ENCODE data around the gene PSMC3IP.
"Not testable (repeated sequence)": the region's sequence is repeated elsewhere in the genome, so short reads cannot be mapped to it uniquely, and the experiment has no call there.

The PSMC3IP gene, protein sequence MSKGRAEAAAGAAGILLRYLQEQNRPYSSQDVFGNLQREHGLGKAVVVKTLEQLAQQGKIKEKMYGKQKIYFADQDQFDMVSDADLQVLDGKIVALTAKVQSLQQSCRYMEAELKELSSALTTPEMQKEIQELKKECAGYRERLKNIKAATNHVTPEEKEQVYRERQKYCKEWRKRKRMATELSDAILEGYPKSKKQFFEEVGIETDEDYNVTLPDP

DNA sequence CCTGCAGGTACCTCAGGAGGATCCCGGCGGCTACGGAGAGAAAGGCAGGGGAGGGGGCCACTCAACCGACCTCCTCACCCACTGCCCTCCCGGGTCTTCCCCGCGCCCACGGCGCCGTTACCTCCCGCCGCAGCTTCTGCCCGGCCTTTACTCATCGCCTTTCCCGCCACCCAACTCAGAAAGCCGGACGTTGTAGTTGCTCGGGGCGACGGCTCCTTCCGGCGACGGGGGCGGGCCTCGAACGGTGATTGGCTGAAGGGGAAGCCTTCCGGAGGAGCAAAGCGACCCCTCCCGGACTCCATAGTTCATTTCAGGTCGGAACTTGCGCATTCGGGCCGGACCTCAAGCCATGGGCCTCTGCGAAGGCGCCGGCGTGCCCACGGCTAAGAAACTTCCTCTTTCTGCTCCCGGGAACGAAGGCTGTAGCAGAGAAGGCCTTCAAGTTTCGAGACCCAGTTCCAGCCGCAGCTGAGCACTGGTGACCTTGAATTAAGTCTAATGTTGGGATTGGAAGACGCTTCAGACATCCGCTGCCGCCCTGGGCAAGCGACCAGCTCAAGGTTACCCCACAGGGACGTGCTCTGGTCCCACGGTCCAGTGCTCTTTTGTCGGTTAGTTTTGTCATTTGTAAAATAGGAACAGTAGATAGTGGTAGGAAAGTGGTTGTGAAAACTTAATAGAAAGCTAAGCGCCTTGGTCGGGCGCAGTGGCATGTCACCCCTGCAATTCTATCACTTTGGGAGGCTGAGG lies at the start of gene PSMC3IP:
PSMC3IP (minus strand) TSS at position 198 of the 750 bp plus-strand sequence; CDS start at position 155, 43 bp downstream.
- DNase-seq = peak; percentile 93

DNA sequence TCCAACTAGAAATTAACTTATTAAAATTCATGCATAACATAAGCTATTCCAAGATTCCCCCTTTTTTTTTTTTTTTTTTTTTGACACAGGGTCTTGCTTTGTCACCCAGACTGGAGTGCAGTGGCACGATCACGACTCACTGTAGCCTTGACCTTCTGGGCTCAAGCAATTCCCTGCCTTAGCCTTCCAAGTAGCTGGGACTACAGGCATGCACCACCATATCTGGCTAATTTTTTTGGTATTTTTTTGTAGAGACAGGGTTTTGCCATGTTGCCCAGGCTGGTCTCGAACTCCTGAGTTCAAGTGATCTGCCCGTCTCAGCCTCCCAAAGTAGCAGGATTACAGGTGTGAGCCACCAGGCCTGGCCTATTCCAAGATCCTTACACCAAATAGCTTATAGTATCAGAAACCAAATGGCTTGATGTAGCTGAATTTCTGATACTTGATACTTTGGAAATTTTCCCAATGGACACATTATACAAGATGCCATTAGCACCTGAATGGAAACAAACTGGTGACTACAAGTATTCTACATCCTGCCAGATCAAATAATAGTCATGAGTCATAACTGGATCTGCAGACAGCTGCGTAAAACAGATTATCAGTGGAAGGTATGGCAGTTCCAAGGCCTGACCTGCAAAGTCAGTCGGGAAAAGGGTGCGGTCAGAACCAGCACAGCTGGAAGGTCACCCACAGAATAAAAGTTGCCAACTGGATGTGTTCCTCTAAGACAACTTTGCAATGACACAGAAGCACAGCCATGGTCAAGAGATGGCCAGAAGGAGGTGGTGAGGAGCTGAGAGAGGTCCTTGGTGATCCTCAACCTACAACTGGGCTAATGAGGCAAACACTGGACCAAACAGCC lies 46.4 kb upstream of the PSMC3IP start:
- no peak for DNase-seq

- no peak for DNase-seq
Measured at GRCh38 chr17:42623271-42623670, 45.7 kb upstream of the PSMC3IP start.

GRCh38 chr17:42621987-42622386 lies 44.5 kb upstream of the PSMC3IP start:
- not testable (repeated sequence) for DNase-seq

DNA sequence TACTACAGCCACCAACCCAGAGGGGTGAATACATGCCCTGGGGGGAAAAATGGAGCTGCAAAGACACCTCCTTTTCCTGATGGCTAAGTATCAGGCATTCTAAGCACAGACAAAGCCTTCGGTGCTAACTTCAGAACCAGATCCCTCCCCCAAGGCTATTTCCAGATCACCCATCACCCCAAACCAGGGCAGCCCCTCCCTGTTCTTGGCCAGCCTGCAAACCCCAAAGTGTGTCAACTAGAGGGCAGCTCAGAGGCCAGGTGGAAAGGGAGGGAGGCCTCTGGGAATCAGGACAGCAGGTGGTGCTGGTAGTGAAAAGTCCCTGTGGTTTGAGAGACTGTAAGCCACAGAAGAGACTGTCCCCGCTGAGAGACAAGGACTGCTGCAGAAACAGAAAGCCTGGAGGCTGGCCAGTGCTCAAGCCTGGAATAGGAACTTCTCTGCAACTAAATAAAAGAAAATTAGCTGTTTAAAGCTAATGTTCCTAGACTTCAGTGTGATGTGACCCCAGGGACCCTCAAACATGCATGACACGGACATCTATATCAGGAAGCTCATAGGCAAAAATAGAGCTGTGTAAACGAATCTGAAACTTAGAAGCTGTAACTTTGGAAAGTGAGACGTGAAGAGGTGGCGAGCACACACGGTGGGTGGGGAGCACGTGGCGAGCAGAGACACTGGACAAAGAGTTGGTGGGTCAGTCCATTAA lies 41.1 kb upstream of the PSMC3IP start:
- DNase-seq = no peak

DNA sequence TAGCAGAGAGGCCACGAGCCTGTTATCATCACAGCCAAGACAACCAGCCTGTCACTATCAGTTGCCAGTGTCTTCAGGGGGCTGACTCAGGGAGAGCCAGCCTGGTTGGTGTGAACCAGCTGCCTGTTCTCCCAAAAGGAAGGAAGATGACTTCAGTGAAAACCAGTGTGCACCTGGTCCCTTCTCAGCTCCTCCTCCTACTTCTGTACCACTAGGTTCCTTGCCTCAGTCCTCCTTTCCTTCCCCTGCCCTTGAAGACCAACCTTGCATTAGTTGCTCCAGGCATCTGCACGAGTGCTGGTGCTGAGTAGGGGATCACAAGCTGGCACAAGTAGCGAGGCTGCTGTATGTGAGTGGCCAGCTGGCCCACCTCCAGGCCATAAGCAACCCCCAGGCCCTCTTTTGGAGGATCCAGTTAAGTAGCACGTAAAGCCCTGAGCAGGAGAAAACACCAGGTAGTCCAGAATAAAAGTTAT lies 40.5 kb upstream of the PSMC3IP start:
- DNase-seq = no peak

- DNase-seq = no peak
Measured at GRCh38 chr17:42613699-42614295, 36.3 kb upstream of the PSMC3IP start.

- DNase-seq = no peak
Measured at GRCh38 chr17:42612013-42612412, 34.5 kb upstream of the PSMC3IP start.

- peak; percentile 43 for DNase-seq
Measured at GRCh38 chr17:42609814-42610801, 32.6 kb upstream of the PSMC3IP start.

DNA sequence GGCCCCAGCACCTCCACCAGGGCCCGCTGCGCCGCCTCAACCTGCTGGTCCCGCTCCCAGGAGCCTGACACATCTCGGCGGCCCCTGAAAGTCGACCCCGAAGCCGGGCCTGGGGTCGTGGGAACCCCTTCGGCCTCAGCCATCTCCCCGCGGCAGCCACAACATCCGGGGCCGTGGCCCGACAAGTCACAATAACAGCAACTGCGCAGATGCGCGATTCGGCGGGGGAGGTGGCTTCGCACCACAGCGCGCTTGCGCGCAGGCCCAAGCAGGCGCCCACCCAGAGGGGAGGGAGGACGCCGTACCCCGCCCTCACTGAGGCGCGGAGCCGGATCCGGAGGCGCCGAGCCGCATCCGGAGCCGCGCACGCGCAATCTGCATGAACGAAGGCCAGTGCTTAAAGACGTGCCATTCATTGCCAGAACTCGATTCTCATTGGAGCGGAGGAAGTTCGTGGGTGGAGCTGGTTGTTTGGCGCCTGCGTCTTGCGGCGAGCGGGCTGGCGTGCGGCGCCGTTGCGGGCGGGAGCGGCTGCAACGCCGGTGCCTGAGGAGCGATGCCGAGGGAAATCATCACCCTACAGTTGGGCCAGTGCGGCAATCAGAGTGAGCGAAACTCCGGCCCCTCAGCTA lies 31.8 kb upstream of the PSMC3IP start, which contains the start of the genes RETREG3 and TUBG1:
RETREG3 (minus strand) TSS at position 193 of the 632 bp plus-strand sequence; CDS start at position 143, 50 bp downstream.
TUBG1 (plus strand) TSS at position 502 of the 632 bp plus-strand sequence; CDS start at position 557, 55 bp downstream.
- peak; percentile 99 for DNase-seq

DNA sequence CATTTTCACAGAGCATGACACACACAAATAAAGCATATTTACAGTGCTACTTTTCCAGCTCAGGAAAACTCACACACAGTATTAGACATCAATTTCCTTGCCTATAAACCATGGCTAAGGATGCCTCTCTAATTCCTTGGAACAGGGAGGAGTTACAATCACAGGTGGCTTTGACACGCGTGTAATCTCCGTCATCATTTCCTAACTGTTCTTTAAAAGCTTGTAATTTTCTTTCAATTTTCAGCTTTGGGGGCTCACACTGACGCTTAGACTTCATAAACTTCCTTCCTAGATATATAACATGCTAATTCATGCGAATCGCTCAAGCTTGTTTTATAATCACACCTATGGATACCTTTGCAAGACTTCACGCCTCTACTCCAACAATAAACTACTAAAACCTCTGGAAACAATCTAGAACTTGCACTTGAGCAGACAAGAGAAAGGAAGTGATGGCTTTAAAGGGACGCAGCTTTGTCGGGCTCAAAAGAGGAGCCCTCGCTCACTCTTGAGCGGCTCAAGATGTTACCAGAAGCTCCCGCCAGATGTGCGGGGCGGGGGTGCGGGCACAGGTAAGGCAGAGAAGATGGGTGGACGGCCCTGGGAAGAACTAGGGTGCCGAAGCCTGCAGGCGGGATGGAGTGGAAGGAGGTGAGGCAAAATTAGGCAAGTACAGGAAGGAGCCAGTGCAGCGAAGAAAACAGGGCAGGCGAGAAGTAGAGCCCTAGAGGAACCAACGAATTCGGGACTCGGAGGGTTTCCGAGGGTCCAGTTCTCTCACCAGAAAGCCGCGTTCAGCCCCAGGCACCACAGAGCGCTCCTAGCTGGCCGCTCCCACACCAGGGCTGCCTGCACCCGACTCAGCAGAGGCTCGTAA lies 31.0 kb upstream of the PSMC3IP start:
- no peak for DNase-seq

DNA sequence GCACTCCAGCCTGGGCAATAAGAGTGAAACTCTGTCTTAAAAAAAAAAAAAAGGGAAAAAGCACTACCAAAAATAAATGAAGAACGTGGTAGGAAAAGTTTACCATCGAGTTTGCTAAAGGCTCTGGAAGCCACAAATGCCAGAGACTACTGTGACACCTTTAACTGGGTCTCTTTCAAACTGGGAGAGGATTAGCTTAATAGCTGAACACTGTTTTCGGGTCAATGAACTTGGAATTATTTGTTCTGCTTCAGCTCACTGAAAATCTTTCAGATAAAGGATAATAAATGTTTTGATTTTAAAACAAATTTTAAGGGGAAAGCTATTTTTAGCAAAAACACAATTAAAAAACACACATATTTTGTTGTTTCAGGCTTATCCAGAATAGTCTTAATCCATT lies 30.2 kb upstream of the PSMC3IP start:
- DNase-seq = no peak

DNA sequence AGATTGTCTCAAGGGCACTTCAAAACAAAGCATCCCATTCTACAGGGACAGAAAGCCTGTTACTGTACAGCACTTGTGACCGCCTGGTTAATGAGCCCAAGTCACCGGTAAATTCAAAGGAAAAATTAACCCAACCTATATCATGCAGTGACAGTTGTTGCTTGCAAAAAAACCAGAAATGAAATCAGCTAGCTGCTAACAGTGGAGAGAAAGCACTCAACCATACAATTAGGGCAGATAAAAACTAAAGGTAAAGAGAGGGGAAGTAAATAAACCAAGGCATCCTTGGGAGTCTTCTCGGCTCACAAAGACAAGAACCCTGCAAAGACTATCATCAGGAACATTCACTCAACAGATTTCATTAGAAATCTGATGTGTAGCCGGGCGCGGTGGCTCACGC lies 25.8 kb upstream of the PSMC3IP start:
- no peak for DNase-seq

- DNase-seq = no peak
Measured at GRCh38 chr17:42598905-42599304, 21.4 kb upstream of the PSMC3IP start.

DNA sequence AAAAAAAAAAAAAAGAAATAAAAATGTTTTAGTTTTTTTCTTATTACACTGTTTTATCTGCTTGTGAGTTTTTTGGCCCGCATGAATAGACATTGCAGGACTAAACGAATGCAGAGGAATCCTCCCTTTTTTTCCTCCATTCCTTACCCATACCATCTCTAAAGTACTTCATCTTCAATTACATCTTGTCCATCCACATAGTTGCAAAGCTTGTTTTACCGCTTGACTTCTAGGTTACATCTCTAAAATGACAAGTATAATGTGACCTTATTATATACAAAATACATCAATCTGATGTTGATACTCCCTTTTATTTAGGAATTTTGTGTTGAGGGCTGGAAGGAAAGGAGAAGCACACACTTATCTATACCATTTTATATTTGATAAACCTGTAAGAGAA lies 18.9 kb upstream of the PSMC3IP start:
- no peak for DNase-seq

DNA sequence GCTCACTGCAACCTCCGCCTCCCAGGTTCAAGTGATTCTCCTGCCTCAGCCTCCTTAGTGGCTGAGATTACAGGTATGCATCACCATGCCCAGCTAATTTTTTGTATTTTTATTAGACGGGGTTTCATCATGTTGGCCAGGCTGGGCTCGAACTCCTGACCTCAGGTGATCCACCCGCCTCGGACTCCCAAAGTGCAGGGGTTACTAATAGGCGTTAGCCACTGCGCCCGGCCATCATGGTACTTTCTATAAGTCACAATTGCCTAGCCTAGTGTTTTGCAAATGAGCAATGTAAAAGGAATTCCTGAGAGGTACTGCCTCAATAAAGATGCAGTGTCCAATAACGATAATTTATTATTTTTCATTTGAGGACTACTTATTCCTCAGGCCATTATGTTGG lies 13.9 kb upstream of the PSMC3IP start:
- no peak for DNase-seq

DNA sequence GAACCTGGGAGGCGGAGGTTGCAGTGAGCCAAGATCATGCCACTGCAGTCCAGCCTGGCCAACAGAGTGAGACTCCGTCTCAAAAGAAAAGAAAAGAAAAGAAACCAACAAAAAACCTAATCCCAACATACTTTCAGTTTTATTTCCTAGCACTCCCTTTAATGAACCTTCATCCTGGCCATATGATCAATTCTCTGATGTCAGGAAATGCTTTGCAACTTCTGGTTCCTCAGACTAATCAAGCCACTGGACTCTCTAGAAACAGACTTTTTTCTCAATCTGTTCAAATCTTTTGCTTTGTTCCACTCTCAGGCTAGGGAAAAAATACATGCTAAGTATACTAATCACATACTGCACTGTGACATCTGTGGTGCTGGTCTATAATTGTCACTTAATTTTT lies 13.4 kb upstream of the PSMC3IP start:
- no peak for DNase-seq

DNA sequence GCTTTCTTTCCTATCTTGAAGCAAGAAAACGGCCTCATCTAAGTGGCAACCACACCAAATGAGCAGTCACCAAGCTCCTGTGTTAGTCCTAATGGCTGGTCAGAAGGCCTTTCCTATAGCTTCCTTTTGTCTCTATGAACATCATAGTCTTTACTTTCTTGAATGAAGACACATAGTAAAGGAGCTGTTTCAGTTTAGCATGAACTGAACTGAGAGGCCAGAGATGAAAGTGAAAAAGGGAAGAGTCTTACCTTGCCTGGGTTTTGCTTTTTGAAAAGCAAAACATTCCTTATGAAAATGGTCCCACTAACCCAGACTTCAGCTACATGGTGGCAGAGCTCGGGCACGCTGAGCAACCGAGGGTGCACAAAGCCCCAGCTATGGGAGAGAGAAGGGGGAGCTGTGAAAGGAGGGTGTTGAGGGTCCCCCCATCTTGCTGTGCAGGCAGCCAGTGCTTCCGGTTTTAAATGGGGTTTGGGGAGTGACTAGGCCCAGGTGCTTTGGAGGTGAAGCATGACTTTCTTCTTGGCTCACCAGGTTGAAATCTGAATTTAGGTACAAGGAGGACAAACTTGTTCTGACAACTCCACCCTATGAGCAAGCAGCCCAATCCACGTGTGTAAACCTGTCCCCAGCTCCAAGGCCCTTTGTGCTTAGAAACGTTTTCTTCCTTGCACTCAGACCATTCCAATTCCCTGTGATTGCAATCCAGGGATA lies 9.1 kb upstream of the PSMC3IP start:
- no peak for DNase-seq

- no peak for DNase-seq
Measured at GRCh38 chr17:42585353-42585752, 7.8 kb upstream of the PSMC3IP start.
